Right forelimb (tissue), 1 donor: ENCODE measurements around the gene GABPB1.
"Not testable (repeated sequence)": the region's sequence is repeated elsewhere in the genome, so short reads cannot be mapped to it uniquely, and the experiment has no call there.

ENCODE experiments used
- DNase-seq: peaks from one replicate; pipeline ENCODE4 v3.0.0-alpha.2; 2018

Gene GABPB1

GRCh38 chr15:50354838-50355618, at the start of gene GABPB1:
GABPB1 (minus strand) TSS chr15:50355198; CDS start chr15:50309798, 45,400 bp downstream.
- peak; percentile 96 for DNase-seq

DNA sequence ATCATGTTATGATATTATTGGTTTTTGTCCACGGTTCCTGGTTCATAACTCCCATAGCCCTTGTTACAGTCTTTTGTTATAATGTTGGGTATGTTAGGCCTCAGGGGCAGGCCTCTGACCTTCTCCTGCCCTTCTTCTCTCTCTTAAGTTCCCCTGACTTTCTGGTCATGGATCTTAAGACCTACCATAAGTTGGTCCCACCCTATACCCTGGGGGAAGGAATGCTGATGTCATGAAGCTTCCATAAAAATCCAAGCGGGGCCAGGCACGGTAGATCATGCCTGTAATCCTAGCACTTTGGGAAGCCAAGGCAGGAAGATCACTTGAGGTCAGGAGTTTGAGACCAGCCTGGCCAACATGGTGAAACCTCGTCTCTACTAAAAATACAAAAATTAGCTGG, 36.6 kb upstream of the GABPB1 start:
- not testable (repeated sequence) for DNase-seq

DNA sequence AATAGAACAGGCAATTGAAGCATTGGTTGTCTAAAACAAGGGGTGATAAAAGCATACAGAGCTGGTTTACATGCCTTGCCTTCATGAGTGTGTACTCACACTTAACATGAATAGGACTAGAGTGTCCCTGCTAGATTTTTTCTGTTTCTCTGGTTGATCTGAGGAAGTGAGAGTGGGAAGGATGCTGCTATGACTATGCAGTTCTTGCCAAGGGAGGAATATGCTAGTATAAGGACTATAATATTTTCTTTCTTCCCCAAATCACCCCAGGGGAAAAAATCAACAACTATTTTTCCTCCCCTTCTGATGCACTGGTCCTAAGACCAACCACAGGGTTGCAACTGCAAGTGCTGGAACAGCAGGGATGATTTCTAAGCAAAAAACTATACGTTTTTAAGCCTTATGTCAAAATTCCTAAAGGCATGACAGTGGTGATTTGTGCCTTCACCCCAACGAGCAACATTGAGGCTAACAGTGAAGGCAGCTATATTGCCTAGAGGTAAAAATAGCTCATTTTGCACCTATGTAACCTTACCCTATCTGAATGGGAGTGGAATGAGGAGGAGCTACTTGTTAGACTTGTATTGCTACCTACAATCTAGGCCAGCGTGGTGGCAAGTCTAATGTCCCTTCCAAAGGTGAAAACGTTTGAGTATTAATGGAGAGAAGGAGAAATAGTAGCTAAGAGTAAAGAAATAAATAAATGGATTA, 35.7 kb upstream of the GABPB1 start:
- DNase-seq: no peak

DNA sequence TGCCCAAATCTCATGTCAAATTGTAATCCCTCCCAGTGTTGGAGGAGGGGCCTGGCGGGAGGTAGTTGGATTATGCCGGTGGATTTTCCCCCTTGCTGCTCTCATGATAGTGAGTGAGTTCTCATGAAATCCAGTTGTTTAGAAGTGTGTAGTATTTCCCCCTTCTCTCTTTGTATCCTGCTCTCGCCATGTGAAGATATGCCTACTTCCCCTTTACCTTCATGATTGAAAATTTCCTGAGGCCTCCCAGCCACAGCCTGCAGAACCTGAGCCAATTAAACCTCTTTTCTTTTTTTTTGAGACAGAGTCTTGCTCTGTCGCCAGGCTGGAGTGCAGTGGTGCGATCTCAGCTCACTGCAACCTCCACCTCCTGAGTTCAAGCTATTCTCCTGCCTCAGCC, 27.4 kb upstream of the GABPB1 start:
- DNase-seq: not testable (repeated sequence)

GRCh38 chr15:50381438-50381837, 26.4 kb upstream of the GABPB1 start:
- no peak for DNase-seq

DNA sequence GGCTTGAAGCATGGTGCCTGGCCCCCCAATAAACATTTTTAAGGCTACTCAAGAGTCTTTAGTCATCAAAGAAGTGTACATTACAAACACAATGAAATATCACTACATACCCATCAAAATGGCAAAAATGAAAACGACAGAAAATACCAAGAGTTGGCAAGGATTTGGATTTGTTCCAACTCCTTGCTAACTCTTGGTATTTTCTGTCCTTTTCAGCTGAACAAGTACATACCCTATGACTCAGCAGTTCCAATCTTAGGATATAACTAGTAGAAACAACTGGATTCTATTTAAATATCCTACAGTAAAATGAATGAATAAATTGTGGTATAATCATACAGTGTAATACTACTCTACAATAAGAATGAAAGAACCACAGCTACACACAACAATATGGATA, 25.1 kb upstream of the GABPB1 start:
- no peak for DNase-seq

DNA sequence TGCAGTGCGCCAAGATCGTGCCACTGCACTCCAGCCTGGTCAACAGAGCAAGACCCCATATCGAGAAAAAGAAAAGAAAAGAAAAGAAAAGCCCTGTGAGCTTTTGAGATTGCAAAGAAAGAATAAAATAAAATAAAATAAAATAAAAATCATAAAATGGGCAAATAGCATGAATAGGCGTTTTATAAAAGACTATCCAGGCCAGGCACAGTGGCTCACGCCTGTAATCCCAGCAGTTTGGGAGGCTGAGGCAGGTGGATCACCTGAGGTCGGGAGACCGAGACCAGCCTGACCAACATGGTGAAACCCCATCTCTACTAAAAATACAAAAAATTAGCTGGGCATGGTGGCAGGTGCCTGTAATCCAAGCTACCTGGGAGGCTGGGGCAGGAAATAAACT, 24.4 kb upstream of the GABPB1 start:
- not testable (repeated sequence) for DNase-seq

DNA sequence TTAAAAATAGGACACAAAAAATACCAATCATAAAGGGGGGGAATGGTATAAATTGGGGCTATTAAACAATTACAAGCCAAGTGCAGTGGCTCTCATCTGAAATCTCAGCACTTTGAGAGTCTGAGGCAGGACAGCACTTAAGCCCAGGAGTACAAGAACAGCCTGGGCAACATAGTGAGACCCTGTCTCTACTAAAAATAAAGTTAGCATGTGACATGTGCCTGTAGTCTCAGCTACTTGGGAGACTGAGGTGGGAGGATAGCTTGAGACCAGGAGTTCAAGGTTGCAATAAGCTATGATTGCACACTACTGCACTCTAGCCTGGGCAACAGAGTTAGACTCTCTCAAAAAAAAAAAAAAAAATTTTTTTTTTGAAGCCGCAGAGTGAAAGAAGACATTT, 23.8 kb upstream of the GABPB1 start:
- no peak for DNase-seq

DNA sequence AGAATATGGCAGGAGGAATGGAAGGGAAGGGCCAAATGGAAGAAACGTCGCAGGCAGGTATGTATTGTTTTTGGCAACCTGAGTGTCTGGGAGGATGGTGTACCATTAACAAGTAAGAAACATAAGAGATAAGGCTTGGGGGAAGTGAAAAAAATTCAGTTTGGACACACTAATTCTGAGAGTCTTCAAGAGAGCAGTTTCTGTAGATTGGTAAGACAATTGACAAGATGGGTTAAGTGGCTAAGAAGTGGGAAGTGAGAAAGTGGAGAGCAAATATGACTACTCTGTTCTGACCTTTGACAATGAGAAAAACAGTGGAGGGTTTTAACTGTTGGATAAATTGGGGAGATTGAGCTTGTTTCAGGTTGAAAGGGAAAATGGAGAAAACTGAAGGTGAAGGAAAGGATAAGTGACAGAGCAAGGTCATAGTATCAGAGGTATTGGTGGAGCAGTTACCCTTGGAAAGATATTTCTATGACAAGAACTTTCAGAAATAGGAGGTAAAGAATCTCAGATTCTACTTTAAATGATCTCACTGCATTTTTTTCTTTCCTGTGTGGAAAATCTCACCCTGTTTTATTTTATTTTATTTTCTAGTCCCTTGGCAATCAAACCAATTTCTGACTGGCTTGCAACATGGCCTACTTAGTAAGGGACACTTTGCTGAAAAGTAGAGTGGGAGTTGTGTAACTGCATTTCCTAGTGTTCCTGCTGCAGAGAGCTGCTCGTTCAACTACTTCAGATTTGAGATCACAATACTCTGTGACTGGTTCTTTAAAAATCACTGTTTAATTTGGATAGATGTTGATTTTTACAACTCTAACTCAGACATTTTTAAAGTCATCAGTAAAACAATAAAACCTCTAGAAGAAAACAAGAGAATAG, 23.1 kb upstream of the GABPB1 start:
- DNase-seq: no peak

GRCh38 chr15:50369564-50369963, 14.6 kb upstream of the GABPB1 start:
- DNase-seq: not testable (repeated sequence)

DNA sequence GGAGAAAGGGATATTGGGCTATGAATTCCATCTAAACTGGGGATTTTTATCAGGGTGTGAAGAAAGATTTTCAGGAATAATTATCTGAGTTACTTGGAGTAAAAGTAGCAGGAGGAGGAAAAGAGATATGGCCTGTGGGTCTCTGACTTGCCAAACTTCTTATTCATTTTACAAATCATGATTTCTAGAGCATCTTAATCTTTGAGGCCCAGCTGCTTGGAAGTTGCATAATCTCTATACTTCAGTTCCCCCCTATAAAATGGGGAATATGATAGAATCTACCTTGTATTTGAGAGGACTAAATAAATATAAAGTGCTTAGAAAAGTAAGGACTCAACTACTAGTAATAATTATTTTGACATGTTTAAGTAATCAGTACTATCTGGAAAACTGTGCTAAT, 11.0 kb upstream of the GABPB1 start:
- no peak for DNase-seq

- DNase-seq: no peak
These were observed 10.6 kb upstream of the GABPB1 start for GRCh38 chr15:50365570-50365969.

DNA sequence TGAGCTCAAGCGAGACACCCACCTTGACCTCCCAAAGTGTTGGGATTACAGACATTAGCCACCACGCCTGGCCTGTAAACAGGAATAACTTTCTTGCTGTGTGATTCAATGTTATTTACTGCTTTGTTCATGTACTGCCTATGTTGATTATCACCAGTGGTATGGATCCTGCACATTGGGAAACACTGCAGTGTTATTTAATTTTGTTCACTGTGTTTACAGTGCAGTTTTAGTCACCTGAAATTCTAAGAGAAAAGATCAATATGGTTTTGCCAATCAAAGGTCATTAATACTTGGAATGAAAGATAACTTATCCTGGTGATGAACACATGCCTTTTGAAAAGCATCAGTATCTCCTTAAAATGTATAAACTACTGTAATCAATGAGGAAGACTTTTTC, 8.6 kb upstream of the GABPB1 start:
- no peak for DNase-seq

DNA sequence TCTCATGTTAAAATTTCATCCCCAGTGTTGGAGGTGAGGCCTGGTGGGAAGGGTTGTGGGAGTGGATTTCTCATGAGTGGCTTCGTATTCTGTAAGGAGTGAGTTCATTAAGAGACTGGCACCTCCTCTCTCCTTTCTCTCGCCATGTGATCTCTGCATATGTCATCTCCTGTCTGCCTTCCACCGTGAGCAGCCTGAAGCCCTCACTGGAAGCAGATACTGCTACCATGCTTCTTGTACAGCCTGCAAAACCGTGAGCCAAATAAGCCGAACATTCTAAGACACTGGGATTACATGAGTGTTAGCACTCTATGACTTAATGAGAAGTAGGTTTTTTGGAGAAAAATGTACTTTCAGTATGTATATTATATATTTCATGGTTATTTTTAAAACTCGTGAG, 6.8 kb upstream of the GABPB1 start:
- no peak for DNase-seq

DNA sequence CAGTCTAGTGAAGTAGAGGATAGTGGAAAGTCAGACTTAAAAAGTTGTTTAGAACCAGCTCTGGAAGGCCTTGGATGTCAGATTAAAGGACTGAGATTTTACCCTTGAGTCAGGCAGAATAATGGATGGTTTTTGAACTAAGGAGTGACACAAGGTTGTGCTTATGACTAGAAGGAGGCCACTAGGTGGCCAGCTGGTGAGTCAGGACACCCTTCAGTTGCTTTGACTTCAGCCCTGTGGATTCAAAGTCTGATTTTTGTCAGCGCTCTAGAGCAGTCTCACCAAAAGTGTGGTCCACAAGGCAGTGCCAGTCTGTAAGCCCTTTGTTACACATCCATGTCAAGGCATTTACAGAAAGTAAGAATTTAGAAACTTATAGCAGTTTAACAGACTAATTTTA, 3.8 kb upstream of the GABPB1 start:
- DNase-seq: no peak

GRCh38 chr15:50355980-50356379, 982 bp upstream of the GABPB1 start:
- no peak for DNase-seq

GRCh38 chr15:50355619-50355905, 564 bp upstream of the GABPB1 start:
- no peak for DNase-seq

DNA sequence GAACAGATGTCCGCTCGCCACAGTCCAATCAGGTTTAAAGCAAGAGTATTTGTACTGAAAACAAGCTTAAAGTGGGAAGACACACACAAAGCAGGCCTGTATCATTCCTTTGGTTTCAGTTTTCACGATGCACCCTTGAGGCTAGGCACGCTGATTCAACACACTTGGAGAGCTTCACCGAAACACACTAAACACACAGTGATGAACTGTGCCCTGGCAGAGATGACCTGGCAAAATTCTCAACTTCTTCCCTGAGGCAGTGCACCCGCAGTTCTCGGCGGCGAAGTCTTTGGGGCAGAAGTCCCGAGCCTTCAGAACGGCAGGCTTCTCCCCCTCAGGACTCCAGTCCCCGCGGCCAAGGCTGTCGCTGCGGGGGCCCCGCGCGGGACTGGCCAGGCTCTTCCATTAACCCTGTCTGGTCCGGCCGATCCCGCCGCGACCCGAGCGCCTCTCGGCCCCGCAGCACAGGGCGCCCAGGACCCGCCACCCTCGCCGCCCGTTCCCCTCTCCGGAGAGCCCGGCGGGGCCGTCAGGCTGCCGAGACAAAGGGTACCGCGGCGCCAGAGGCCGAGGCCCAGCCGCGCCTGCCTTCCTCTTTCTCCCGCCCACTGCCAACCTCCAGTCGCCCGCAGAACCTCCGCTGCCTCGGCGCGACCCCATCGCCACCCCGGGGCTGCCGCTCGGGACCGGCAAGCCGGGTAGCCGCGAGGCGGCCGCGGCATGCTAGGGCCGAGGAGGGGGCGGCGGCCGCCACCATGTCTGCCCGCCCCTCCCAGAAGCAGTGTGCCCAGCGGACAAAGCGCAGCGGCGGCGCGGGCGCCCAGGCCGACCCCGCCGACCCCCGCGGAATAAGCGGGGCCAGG, 792 bp downstream of the GABPB1 start:
- DNase-seq: peak; percentile 73

DNA sequence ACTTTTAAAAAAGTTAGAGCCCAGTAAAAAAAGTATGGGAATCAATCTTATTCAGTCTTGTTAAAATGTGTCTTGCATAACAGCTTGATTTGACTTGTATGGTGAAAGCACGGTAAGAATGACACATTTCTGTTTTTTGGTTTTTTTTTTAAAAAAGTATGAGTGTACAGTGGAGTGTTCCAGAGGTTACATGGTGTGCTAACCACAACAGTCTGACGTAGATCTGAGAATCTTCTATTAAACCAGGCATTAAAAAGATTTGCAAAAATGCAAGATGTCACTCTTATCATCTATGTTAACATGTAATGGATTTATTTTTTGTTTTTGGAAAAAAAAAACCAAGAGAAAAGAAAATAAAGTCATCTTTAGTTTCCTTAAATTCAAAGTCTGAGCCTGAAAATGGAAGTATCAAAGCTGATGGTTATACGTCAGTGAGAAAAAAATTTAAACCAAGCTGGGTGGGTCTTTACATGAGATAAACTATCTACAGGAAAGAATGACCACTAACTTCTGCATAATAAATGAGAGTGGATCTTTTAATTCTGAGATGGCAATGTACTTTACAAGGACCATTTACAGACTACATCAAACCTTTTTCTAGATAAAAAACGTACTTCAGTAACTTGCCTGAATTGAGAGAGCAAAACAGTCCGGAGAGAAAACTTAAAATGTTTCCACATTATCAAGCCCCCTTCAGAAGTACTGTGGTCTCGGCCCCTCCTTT, 1.6 kb downstream of the GABPB1 start:
- DNase-seq: no peak

DNA sequence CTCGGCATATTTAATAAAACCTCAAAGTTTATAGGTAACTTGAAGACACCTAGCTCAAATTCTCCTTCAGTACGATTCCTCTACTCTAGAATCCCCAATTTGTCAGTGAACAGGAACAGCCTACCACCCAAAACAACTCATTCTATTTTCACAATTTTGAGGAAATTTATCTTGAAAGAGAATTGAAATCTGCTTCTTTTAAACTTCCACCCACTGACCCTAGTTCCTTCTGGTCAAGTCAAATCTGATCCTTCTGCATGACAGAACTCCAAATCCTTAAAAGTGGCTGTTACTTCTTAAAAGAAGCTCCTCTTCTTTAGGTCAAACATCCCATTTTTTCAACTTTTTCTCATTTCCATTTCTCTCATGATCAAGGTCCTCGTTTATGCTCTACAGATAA, 4.4 kb downstream of the GABPB1 start:
- no peak for DNase-seq

- no peak for DNase-seq
These were observed 9.7 kb downstream of the GABPB1 start for GRCh38 chr15:50345298-50345697.

- DNase-seq: no peak
These were observed 11.0 kb downstream of the GABPB1 start for GRCh38 chr15:50344006-50344464.
